ENCODE data around the gene TSTD1.

DNA sequence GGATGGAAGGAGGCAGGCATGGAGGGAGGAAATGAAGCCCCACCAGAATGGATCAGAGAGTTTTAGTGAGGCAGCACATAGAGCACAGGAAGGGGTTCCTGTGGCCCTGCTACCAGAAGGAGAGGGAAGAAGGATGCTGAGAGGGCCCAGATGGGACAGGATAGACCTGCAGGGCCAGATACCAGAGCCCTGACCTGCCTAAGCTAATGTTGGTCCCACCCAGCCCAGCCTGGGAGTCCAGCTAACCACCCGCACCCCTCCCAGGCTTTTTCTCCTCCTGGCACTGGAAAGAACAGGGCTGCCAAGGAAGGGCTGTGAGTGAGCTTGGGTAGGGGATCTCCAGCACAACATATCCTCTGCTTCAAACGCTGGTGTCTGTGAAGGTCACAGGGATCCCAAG, 43.7 kb upstream of the TSTD1 start:
- TF ChIP-seq EZH2phosphoT487 (IDR thresholded peaks at IDR 0.05; ENCODE audit: insufficient read depth, low read depth) (no peak), EZH2 (IDR thresholded peaks at IDR 0.05; ENCODE audit: insufficient read depth, poor library complexity, severe bottlenecking) (no peak)
